Fibroblast of the conjunctiva (primary cell): Measurements from ENCODE around the gene POLR3E.

Experiments used
- DNase-seq: peaks from one replicate; pipeline ENCODE4 v3.0.0-alpha.2; 2010; ENCODE audit warnings: low read depth

POLR3E gene

GRCh38 chr16:22317001-22317530, 19.9 kb downstream of the POLR3E start:
- DNase-seq: no peak

DNA sequence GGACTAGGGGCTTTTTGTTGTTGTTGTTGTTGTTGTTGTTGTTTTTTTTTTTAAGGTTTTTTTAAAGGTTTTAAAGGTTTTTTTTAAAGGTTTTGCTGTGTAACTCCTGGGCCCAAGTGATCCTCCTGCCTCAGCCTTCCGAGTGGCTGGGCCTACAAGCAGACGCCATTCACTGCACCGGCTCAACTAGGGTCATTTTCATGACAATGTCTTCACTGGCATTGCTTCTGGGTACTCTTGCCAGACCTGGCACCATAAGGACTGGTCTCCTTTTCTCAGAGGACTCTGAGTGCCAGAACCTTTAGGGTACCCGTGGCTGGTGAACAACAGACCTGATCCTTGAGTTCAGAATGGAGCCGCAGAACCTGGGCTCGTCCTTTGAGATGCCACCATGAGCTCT, 20.4 kb downstream of the POLR3E start:
- no peak for DNase-seq

DNA sequence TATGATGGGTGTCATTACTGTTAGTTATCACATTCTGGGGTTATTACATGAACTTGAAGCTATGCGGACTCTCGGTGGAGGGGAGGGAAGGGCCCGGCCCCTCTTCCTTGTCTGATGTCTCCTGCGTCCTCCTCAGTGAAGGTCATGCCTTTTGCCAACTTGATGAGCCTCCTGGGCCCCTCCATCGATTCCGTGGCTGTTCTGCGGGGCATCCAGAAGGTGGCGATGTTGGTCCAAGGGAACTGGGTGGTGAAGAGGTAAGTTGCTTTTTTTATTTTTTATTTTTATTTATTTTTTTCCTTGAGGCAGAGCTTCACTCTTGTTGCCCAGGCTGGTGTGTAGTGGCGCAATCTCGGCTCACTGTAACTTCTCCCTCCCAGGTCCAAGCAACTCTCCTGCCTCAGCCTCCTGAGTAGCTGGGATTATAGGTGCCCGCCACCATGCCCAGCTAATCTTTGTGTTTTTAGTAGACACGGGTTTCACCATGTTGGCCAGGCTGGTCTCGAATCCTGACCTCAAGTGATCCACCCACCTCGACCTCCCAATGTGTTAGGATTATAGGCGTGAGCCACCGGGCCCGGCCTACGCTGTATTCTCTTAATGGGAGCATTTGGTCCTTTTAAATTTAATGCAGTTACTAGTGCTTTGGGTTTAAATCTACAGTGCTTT, 21.6 kb downstream of the POLR3E start:
- DNase-seq: no peak

DNA sequence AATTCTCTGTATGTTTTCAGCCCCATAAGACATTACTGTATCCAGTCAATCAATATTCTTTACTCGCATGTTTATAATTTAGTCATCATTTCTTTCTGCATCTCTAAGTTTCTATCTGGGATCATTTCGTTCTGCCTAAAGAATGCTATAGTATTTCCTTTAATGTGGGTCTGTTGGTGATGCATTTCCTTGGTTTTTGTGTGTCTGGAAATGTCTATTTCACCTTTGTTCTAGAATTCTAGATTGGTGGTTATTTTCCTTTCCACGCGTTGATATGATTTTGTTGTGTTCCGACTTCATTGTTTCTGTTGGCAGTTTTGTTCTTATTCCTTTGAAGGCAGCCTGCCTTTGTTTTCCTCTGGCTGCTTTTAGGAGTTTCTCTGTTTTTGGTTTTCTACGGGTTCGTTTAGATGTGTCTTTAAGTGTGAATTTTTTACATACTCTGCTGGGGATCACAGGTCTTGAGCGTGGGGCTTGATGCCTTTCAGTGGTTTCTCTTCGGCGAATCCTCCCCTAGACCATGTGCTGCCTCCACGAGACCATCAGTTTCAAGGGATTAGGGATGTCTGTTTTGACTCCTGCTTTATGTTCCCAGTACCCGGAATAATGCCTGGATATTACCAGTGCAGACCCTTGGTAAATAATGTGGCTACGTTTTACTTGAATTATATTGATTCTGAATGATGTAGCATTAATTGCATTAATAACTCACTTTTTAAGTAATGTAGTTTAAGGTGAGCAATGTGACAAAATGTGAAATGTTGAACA, 23.5 kb downstream of the POLR3E start:
- no peak for DNase-seq

DNA sequence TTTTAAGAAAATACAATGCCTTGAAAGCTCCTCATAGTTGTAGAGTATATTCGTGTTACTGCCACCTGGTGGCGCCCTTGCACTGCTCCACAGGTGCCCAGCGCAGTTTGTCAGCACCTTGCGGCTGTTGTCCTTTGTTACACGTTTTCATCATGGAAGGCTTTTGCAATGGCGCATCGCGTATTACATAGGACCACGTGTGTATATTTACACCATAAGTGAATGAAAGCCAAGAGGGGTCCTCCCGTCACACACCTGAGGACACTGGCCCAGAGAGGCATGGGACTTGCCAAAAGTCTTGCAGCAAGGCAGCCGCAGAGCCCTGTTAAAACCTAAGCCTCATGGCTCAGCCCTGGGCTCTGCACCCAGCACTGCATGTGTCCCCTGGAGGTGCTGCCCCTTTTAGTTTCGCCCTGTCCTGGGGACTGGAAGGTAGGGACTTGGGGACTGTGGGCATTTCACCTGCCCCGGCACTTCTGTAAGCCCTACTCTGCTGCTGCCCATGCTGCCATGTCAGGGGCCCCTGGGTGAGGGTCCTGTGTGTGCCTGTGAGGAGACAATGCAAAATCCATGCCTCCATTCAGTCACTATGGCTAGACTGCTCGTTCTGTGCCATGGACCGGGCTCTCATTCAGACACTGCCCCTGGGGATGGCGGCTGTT, 24.3 kb downstream of the POLR3E start:
- peak; percentile 65 for DNase-seq

DNA sequence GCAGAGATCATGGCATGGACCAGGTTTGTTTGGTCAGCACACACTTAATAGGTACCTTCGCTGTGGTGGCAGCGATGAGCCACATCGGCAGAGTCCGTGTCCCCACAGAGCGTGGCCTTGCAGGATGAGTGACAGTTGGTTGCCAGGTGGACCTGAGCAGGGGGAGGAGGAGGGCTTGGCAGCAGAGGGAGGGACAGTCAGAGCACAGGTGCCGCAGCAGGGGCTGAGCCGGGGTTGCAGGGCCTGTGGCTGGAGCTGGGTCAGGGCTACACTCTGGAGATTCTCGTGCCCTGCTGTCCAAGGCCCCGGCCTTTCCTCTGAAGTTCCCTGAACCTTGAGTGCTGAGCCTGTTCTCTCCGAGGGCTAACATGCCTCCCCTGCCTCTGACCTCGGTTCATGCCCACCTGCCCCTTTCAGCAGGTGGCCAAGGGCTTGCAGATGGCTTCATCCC, 24.8 kb downstream of the POLR3E start:
- no peak for DNase-seq

DNA sequence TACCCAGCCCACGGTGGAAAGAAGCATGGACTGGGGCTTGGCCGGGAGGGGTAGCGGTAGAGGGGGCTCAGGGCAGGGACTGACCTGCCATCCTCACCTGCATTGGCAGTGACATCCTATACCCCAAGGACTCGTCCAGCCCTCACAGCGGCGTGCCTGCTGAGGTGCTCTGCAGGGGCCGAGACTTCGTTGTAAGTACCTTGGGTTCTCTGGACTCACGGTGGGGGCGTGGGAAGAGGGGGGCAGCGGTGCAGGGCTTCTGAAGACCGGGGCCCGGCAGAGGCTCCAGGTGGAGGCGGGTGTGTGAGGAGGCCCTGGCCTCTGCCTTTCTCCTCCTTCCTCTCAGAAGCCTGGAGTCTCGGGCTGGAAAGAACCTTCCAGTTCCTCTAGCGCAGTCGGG, 25.5 kb downstream of the POLR3E start:
- no peak for DNase-seq

DNA sequence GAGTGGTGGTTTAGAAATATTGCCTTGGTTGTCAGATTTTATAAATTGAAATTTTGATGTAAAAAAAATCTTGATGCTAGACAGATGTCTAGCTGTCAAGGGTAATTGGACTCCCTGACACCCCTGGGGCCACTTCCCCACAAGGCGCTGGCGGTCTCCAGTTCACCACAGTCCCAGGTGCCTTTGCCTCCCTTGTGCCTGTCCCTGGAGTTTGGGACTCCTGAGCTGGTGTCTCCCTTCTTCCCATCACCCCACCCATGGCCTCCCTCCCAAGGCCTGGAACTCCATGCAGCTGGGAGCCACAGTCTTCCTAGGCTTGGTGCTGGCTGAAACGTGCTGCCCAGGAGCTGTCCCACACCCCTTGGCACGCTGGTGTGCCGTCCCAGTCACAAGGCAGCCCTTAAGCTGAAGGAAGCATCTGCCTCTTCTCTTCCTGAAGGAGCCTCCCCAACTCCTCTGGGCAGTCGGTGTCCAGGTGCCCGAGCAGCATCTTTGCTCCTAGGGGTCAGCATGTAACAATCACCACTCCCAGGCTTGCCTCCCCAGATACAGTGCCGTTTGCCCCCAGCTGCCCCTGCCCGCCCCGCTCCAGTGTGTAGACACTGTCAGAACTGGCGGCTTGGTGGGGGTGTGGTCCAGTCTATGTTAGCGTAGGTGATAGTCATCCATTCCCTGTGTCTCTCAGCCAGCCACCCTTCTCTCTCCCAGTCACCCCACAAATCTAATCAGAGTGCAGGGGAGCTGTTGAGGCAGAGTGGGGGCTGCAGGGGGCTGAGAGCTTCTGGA, 26.2 kb downstream of the POLR3E start:
- DNase-seq: no peak

GRCh38 chr16:22323959-22324786, 27.0 kb downstream of the POLR3E start:
- no peak for DNase-seq

DNA sequence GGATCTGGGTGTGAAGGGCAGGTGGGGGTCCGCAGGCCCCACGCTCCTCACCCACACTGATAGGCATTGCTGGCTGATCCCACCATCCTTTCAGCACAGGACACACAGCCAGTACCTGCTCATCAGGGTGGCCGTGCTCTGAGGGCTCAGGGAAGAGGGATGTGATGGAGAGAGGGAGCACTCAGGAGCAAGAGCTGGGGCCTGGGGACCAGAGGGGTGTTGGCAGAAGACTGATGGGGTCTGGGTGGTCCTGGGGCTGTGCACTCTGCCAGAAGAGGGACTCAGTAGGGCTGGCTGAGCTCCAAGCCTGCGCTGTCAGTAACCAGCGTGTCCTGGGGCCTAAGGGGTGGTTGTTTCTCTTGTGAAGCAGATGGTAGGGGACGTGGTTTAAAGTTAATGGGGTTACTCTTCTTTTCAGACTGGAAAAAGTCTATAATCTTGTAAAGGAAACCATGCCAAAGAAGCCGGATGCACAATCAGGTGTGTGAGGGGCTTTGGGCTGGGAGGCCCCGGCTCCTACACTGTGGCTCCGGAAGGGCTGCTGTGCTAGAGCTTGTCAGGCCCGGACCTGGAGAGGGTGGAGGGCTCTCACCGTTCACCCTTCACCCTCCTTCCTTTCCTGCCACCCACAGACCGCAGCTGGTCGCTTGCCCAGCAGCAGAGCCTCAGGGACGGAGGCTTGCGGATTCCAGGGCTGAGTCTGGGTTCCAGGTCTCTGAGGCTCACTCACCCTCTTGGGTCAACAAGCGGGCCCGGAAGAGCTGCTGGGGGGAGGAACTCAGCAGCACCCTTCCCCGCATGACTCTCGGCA, 27.8 kb downstream of the POLR3E start:
- DNase-seq: no peak

DNA sequence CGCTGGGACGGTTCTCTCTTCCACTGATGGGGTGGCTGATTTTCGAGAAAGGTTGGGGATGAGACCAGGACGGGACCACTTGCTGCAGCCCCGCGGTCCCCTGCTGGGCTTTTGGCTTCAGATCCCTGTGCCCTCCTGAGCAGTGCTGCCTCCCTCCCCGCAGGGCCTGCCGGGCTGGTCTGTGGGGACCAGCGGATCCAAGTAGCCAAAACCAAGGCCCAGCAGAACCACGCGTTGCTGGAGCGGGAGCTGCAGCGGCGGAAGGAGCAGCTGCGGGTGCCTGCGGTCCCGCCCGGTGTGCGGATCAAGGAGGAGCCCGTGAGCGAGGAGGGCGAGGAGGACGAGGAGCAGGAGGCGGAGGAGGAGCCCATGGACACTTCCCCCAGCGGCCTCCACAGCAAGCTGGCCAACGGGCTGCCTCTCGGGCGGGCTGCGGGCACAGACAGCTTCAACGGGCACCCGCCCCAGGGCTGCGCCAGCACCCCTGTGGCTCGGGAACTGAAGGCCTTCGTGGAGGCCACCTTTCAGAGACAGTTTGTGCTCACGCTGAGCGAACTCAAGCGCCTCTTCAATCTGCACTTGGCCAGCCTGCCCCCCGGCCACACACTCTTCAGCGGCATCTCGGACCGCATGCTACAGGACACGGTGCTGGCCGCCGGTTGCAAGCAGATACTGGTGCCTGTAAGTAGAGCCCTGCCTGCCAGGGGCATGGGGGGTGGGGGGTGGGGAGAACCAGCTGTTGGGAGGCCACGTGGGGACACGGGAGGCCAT, 28.6 kb downstream of the POLR3E start:
- no peak for DNase-seq

GRCh38 chr16:22326369-22326652, 29.1 kb downstream of the POLR3E start:
- DNase-seq: no peak

DNA sequence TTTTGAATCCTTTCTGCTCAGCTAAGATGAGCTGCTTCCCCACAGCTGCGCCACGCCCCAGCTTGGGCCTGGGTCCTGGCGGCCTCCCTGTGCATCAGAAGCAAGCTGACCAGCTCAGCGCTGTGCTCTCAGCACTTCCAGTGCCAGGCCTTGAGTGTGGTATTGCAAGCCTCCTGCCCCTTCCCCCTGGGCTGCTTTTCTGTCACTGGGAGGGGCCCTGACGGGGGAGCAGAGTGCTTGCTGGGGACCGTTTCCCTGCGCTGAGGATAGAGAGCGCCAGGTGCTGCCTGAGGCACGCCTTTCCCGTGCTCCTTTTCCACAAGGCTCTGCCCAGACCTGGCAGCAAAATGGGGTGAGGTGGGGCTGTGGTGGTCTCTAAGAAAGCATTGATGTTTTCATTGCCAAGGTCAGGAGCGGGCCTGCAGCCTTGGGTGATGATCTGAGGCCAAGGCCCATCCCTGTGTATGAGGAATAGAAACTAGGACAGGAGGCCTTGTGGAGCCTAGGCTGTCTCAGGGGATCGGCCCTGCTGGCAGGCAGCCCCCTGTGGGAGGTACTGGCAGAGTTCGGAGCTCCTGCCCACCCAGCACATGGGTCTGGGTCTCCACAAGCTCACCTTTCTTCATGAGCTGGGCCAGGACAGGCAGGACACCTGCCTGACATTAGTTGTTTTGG, 29.7 kb downstream of the POLR3E start:
- no peak for DNase-seq

DNA sequence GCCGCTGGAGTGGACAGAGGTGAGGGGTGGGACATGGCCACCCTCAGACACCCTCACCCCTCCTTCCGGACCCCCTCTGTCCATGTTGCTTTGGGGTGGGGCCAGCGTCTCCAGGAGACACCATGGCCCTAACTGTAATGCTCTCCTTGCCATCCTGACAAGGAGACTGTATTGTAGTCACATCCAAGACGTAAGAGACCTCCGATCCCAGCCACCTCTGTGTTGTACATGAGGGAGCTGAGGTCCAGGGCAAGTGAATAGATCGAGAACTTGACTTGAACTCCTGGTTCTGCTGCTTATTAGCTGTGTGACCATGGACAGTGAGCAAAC, 30.2 kb downstream of the POLR3E start:
- no peak for DNase-seq

DNA sequence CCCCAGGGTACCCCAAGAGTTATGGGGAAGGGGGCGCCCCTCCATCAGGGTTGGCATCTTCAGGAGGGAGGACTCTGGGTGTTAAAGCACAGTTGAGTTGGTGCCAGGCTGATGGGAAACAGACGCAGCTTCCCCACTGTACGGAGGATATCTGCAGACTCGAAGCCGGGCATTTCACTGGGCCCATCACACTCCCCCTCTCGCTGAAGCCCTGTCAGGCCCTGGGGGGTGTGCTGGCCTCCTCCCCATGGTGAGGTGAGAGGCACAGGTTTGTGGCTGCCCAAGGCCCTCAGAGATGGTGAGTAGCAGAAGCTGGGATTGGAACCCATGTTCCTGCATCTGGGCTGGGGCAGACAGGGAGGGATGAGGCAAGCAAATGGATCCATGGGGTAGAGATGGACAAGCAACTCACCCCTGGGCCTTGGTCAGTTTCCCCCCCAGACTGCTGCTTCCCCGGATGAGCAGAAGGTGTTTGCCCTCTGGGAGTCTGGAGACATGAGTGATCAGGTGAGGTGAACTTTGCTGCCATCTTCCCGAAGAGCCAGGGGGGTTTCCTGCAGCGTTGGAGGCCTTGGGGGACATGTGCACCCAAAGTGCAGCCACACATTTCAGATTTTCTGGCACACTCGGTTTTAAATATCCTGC, 31.0 kb downstream of the POLR3E start:
- DNase-seq: no peak

DNA sequence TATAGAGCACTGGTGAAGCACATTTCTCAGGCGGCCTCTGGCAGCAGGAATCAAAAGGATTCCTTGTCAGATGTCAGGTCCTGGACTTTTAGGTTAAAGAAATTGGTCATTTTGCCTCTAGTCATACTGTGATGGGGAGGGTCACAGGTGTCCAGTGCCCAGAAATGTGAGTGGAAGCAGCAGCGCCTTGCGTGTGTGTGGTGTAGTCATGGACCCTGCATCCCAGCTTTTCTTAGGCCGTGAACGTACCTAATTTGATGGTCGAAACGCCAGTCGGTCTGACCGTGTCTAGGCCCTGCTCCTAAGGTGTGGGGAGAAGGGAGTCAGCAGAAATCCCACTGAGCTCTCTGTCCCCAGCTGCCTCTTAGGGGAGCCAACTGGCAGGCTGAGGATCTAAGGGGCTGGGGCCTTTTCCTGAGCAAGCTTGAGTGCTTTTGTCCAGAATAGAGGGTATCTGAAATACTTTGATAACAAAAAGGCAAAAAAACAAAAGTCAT, 32.0 kb downstream of the POLR3E start:
- no peak for DNase-seq

GRCh38 chr16:22330326-22330725, 33.1 kb downstream of the POLR3E start:
- DNase-seq: no peak

GRCh38 chr16:22333457-22333994, 36.3 kb downstream of the POLR3E start:
- no peak for DNase-seq
